GM19467 (cell line): ENCODE measurements around the gene NDUFAF8.

Experiments
- ATAC-seq: cut with Tn5 transposase; IDR thresholded peaks from one replicate; pipeline ENCODE4 v1.9.1; 2021; ENCODE audit warnings: mild to moderate bottlenecking, moderate library complexity; ENCODE audit not compliant: unreplicated experiment

NDUFAF8 gene

GRCh38 chr17:81200695-81201580 is 38.2 kb upstream of the NDUFAF8 start:
- ATAC-seq, result no peak

GRCh38 chr17:81202318-81202717 is 36.8 kb upstream of the NDUFAF8 start:
- ATAC-seq, result no peak

- ATAC-seq, result no peak
These were observed 36.0 kb upstream of the NDUFAF8 start for GRCh38 chr17:81203136-81203535.

GRCh38 chr17:81204578-81204977 is 34.5 kb upstream of the NDUFAF8 start:
- ATAC-seq, result no peak

- no peak for ATAC-seq
These were observed 33.0 kb upstream of the NDUFAF8 start for GRCh38 chr17:81206166-81206565.

- ATAC-seq, result no peak
These were observed 32.5 kb upstream of the NDUFAF8 start for GRCh38 chr17:81206657-81207056.

- no peak for ATAC-seq
These were observed 31.2 kb upstream of the NDUFAF8 start for GRCh38 chr17:81207610-81208581.

GRCh38 chr17:81208651-81209050 is 30.5 kb upstream of the NDUFAF8 start:
- no peak for ATAC-seq

GRCh38 chr17:81209141-81209540 is 30.0 kb upstream of the NDUFAF8 start:
- no peak for ATAC-seq

GRCh38 chr17:81210466-81210865 is 28.7 kb upstream of the NDUFAF8 start:
- ATAC-seq, result no peak

- ATAC-seq, result no peak
These were observed 28.2 kb upstream of the NDUFAF8 start for GRCh38 chr17:81210868-81211267.

GRCh38 chr17:81212365-81212764 is 26.8 kb upstream of the NDUFAF8 start:
- ATAC-seq, result no peak

- no peak for ATAC-seq
These were observed 25.1 kb upstream of the NDUFAF8 start for GRCh38 chr17:81213978-81214377.

GRCh38 chr17:81217491-81217890 is 21.6 kb upstream of the NDUFAF8 start:
- ATAC-seq, result no peak

- no peak for ATAC-seq
These were observed 20.7 kb upstream of the NDUFAF8 start for GRCh38 chr17:81218459-81218858.

- no peak for ATAC-seq
These were observed 20.1 kb upstream of the NDUFAF8 start for GRCh38 chr17:81218991-81219390.

GRCh38 chr17:81219476-81220180 is 19.5 kb upstream of the NDUFAF8 start:
- no peak for ATAC-seq

GRCh38 chr17:81221371-81221841 is 17.7 kb upstream of the NDUFAF8 start:
- ATAC-seq, result no peak

- no peak for ATAC-seq
These were observed 17.1 kb upstream of the NDUFAF8 start for GRCh38 chr17:81221842-81222619.

GRCh38 chr17:81222620-81222905 is 16.6 kb upstream of the NDUFAF8 start:
- peak; percentile 3 for ATAC-seq
